GM18861 (cell line): Measurements from ENCODE around the gene CLEC9A.

Experiments
- ATAC-seq: cut with Tn5 transposase; IDR thresholded peaks from one replicate; pipeline ENCODE4 v1.9.1; 2021; ENCODE audit not compliant: unreplicated experiment

The CLEC9A gene

GRCh38 chr12:10101648-10102220, 71.3 kb downstream of the CLEC9A start:
- no peak for ATAC-seq

DNA sequence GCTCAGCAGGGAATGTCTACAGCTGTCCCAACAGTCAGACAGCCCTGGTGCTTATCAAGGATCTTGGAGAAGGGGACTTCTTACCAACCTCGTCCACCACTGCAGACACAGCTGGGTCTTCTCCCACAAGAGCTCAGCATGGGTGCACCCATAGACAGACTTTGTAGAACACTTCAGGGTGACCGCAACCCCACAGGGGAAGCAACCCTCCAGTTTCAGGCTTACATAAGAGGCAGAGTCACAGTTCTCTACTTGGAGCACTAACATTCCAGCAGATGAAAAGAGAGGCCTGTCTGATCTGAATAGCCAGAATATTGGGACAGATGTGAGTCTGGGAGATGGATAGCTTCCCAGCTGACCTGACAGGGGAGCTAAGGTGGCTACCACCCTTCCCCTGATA, 71.8 kb downstream of the CLEC9A start:
- ATAC-seq, result no peak

DNA sequence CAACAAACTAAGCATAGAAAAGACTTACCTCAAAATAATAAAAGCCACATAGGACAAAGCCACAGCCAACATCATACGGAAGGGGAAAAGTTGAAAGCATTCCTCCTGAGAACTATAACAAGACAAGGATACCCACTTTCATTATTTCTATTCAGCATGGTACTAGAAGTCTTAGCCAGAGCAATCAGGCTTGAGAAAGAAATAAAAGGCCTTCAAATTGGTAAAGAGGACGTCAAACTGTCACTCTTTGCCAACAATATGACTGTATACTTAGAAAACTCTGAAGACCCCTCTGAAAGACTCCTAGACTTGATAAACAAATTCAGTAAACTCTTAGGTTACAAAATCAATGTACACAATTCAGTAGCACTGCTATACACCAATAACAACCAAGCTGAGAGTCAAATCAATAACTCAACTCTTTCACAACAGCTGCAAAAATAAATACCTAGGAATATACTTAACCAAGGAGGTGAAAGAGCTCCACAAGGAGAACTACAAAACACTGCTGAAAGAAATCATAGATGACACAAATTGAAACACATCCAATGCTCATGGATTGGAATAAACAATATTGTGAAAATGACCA, 79.9 kb downstream of the CLEC9A start:
- no peak for ATAC-seq

DNA sequence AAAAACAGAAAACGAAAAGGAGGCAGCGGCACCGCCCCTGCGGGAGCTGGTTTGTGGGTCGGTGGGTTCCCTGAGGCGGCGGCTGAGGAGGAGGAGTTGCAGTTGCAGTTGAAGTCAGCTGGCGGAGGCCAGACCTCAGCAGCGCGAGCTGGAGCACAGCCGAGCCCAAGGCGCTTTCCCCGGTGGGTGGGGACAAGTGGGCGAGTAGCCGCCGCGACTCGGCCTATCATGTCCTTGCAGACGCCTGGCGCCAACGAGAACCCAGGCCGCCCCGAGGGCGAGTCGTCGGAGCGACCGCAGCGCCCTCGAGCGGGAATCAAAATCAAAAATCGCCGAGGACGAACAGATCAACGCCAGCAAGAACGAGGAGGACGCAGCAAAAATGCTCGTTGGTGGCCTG, 81.0 kb downstream of the CLEC9A start:
- no peak for ATAC-seq

DNA sequence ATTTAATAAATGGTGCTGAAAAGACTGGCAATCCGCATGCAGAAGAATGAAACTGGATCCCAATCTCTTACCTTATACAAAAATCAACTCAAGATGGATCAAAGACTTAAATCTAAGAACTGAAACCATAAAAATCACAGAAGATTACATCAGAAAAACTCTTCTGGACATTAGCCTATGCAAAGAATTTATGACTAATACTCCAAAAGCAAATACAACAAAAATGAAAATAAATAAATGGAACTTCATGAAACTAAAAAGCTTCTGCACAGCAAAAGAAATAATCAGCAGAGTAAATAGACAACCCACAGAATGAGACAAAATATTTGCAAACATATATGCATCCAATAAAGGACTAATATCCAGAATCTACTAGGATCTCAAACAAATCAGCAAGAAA, 82.6 kb downstream of the CLEC9A start:
- ATAC-seq, result no peak

- no peak for ATAC-seq
Observed at GRCh38 chr12:10113920-10114319, 83.4 kb downstream of the CLEC9A start.

GRCh38 chr12:10115311-10115710, 84.8 kb downstream of the CLEC9A start:
- no peak for ATAC-seq
